ENCODE data around the gene PRH2.

Gene PRH2

GRCh38 chr12:10928746-10929286 lies at the start of gene PRH2:
Gene PRH2 (plus strand): TSS chr12:10929236. CDS start chr12:10929274, 38 bp downstream.
- DNase-seq (ENCODE audit: low read depth), result no peak

- no peak for DNase-seq (ENCODE audit: low read depth)
Measured at GRCh38 chr12:10884086-10884725, 44.8 kb upstream of the PRH2 start, which contains the start of gene PRH1. Gene PRH1 (minus strand): TSS chr12:10884255. CDS start chr12:10884217, 38 bp downstream.

GRCh38 chr12:10889226-10889625 lies 39.8 kb upstream of the PRH2 start:
- no peak for DNase-seq (ENCODE audit: low read depth)

- no peak for DNase-seq (ENCODE audit: low read depth)
Measured at GRCh38 chr12:10891937-10892336, 37.1 kb upstream of the PRH2 start.

- DNase-seq (ENCODE audit: low read depth), result no peak
Measured at GRCh38 chr12:10896854-10897253, 32.2 kb upstream of the PRH2 start.

GRCh38 chr12:10900530-10900929 lies 28.5 kb upstream of the PRH2 start:
- no peak for DNase-seq (ENCODE audit: low read depth)

- DNase-seq (ENCODE audit: low read depth), result no peak
Measured at GRCh38 chr12:10900972-10901371, 28.1 kb upstream of the PRH2 start.

- DNase-seq (ENCODE audit: low read depth), result no peak
Measured at GRCh38 chr12:10901427-10901826, 27.6 kb upstream of the PRH2 start.

GRCh38 chr12:10904686-10905085 lies 24.4 kb upstream of the PRH2 start:
- no peak for DNase-seq (ENCODE audit: low read depth)

GRCh38 chr12:10909462-10909861 lies 19.6 kb upstream of the PRH2 start, which contains the start of gene TAS2R13:
Gene TAS2R13 (minus strand): TSS chr12:10909562. CDS start chr12:10909298, 264 bp downstream.
- DNase-seq (ENCODE audit: low read depth), result no peak

GRCh38 chr12:10910380-10910779 lies 18.7 kb upstream of the PRH2 start:
- no peak for DNase-seq (ENCODE audit: low read depth)

GRCh38 chr12:10919809-10920208 lies 9.2 kb upstream of the PRH2 start:
- no peak for DNase-seq (ENCODE audit: low read depth)

GRCh38 chr12:10926269-10926668 lies 2.8 kb upstream of the PRH2 start:
- no peak for DNase-seq (ENCODE audit: low read depth)

- no peak for DNase-seq (ENCODE audit: low read depth)
Measured at GRCh38 chr12:10936506-10936905, 7.5 kb downstream of the PRH2 start.

- DNase-seq (ENCODE audit: low read depth), result no peak
Measured at GRCh38 chr12:10939163-10939562, 10.1 kb downstream of the PRH2 start, which contains the start of gene TAS2R14. Gene TAS2R14 (minus strand): TSS chr12:10939263. CDS start chr12:10939207, 56 bp downstream.

- DNase-seq (ENCODE audit: low read depth), result no peak
Measured at GRCh38 chr12:10940389-10940788, 11.4 kb downstream of the PRH2 start.

GRCh38 chr12:10941369-10941768 lies 12.3 kb downstream of the PRH2 start:
- DNase-seq (ENCODE audit: low read depth), result no peak

- no peak for DNase-seq (ENCODE audit: low read depth)
Measured at GRCh38 chr12:10941916-10942607, 13.0 kb downstream of the PRH2 start.

- no peak for DNase-seq (ENCODE audit: low read depth)
Measured at GRCh38 chr12:10943167-10943566, 14.1 kb downstream of the PRH2 start.

- no peak for DNase-seq (ENCODE audit: low read depth)
Measured at GRCh38 chr12:10952645-10953044, 23.6 kb downstream of the PRH2 start.

GRCh38 chr12:10956085-10956484 lies 27.0 kb downstream of the PRH2 start:
- no peak for DNase-seq (ENCODE audit: low read depth)

GRCh38 chr12:10957741-10958140 lies 28.7 kb downstream of the PRH2 start:
- DNase-seq (ENCODE audit: low read depth), result no peak

- DNase-seq (ENCODE audit: low read depth), result no peak
Measured at GRCh38 chr12:10959804-10960203, 30.8 kb downstream of the PRH2 start.
